Activated naive CD4-positive, alpha-beta T cell treated with Interleukin-2 at 50 U/mL for 16 hours (primary cell): ENCODE results near the gene BOLA1.

Experiments used
- DNase-seq: peaks from one replicate; pipeline ENCODE4 v3.0.0-alpha.2; 2020

The BOLA1 gene

GRCh38 chr1:149887456-149888246 lies 11.7 kb upstream of the BOLA1 start:
- DNase-seq = peak; percentile 71

DNA sequence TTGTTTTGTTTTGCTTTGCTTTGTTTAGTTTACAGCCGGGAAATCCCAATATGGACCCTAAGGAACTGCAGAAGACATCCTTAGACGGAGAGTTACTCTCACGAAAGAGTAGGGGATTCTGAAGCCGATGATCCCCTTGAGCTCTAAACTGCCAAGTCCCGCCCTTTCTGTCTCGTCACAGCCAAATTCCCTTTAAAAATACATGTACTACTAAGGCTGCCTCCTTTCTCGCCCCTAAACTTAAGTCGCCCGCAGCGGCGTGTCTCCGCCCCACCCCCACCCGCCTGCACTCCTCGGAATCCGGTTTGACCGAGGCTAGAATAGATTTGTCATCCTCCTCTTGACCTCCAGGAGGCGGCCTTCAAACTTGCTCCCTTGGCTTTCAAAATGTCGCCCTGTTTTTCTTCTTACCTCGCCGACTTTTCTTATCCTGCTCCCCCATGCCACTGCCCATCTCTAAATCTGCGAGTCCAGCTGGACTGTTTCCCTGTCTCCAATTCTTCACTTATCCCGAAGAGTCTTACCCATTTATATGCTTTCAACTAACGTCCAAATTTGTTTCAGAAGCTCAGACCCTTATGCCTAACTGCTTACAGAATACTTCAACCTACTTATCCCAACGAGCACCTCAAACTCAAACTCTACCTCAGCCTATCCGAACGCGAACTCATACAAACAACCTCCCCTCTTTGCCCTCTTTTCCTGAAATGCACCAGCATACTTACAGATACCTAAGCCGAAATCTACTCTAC lies 10.9 kb upstream of the BOLA1 start:
- DNase-seq = peak; percentile 77

- DNase-seq = no peak
Observed at GRCh38 chr1:149888999-149889289, 10.4 kb upstream of the BOLA1 start.

- DNase-seq = no peak
Observed at GRCh38 chr1:149896575-149896974, 2.8 kb upstream of the BOLA1 start.

DNA sequence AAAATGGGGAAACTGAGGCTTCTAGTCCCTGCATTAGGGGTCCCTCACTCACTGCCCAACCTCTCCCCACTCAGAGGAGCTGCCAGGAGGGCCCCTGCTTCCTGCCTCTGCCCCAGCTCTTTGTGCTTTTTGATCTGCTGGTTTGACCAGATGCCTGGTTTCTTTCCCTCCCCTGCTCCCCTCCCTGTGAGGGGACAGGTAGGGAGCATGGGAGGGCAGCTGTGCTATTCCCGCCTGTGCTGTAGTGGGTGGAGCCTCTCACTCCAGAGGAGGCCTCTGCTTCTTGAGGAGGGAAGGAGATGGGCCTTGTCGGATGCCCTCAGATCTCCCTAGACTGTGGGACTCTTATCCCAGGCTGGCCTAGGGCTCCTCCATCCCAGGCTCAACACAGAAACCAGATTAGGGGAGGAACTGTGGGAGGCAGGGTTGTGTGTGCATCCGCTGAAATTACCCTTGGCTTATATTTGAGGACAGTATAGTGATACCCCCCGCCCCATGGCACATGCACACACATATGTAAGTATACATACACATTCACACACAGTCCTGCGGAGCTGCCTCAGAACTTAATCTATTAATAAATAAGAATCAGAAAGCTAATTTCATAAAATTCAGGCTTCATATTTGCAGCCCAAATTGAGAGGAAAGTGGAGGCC lies 4.6 kb downstream of the BOLA1 start:
- no peak for DNase-seq

DNA sequence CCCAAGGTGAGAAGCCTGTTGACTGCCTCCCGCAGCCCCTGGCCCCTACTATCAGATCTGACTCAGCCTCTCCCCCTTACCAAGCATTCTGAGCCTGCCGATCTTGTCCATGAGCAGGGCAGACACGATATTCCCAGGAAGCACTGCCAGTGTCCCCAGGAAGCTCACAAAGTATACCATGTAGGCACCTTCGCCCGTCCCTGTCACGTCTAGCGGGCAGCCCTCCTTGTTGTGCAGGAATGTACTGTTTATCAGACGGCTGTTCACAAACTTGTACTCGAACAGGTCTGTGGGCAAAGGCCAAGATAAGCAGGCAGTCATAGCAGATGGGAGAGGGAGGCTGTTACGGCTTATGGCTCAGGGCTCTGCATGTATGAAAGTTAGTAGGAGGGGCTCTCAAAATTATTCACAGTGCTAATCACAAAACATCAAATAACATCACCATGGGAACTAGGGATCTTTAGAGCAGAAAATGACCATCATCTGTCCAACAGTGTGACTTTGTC lies 7.3 kb downstream of the BOLA1 start:
- DNase-seq = no peak

GRCh38 chr1:149914545-149914944 lies 15.2 kb downstream of the BOLA1 start:
- DNase-seq = no peak

DNA sequence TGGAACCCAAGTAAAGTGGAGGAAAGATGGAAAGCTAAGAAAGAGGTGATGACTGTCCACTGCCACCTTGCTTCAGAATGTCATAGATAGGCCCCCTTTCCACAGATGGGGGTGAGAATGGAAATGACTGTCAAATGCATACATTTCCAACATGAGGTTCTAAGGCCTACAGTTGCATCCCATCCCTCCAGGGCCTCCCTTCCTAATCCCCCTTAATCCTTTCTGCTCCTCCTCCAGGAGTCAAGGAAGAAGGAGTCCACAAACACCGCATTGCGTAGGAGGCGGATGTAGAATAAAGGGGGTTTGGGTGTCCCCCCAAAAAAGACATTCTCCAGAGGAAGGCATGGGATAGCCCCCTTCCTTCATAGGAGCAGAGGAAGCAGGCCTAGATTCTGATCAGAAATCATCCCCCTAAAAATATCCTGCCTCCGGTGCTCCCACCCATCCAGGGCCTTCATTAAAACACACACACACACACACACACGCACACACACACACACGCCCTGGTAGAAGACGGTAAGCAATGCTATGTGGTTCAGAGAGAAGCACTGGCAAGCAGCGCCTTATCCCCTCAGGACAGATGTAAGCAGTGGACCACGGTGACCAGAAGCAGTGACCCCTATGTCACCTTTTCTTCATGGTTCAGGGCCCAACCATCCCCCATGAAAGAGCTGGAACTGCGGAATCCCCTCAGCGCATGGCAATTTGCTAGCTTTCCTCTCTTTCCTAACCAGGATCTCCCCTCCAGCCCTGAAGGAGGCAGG lies 16.2 kb downstream of the BOLA1 start:
- no peak for DNase-seq

- no peak for DNase-seq
Observed at GRCh38 chr1:149916193-149916897, 17.0 kb downstream of the BOLA1 start.

- no peak for DNase-seq
Observed at GRCh38 chr1:149916898-149917252, 17.5 kb downstream of the BOLA1 start.

DNA sequence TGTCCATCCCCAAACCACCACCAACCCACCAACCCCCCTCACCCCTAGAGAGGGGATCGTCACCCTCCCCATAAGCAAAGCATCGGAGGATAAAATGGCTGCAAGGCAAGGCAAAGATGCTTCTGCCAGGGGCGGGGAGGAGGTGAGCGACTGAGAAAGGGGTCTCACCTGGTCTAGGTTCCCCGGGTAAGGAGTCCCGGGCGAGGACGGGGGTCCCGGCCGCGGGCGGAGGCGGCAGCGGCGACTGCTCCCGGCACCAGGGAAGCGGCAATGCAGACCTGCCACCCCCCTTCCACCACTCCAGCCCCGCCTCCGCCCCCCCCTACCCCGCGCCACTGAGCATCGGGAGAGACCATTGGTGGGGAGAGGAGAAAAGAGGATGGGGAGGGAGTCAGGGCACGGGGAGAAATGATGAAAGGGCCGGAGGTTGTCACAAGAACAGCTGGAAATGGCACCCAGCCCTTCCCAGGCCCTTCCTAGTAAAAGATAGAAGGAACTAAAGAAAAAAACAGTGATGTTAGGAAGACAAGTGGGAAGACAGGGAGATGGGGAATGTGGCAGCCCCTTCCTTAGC lies 18.3 kb downstream of the BOLA1 start, which contains the start of gene SV2A:
TSS of gene SV2A (minus strand) at position 274 of the 574 bp plus-strand sequence. CDS start 4,004 bp downstream, outside the sequence.
- peak; percentile 43 for DNase-seq

DNA sequence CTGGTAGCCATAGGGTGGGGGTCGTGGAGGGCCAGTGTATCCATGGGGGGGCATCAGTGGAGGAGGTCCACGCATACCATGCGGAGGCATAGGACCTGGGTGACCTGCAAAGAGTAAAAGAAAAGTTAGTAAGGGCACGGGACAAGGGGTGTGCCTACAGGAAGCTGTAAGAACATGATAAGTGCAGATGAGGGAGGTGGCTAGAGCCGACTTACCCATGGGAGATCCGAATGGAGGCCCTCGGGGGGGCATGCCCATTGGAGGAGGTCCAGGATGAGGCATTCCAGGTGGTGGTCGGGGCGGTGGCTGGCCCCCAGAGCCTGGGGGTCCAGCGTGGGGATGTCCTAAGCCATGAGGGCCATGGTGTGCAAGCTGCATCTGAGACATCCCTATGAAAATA lies 24.3 kb downstream of the BOLA1 start:
- no peak for DNase-seq

- DNase-seq = no peak
Observed at GRCh38 chr1:149925345-149925744, 26.0 kb downstream of the BOLA1 start.

- DNase-seq = no peak
Observed at GRCh38 chr1:149925751-149926150, 26.4 kb downstream of the BOLA1 start.

- no peak for DNase-seq
Observed at GRCh38 chr1:149926296-149926695, 26.9 kb downstream of the BOLA1 start.

DNA sequence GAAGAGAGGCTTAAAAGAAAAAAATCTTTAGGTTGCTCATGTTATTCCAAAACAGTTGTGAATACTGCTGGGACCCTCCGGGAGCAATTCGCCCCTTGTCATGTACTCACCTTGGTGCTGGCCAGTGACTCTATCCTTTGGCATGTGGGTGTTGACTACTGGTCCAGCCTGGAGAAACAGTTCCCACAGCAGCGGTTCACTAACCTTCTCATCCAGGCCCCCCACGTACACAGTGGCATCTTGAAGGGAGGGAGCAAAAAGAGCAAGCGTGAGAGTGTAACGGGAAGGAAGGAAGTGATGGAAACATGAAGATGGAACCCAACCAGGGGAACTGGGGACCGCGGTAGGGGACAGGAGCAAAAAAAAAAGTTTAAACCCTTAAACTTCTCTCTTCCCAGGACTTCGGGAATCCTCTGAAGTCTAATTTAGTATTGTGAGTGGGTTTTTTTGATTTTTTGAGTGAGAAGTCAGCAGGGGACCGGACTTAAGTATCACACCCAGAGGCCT lies 27.7 kb downstream of the BOLA1 start:
- DNase-seq = no peak

DNA sequence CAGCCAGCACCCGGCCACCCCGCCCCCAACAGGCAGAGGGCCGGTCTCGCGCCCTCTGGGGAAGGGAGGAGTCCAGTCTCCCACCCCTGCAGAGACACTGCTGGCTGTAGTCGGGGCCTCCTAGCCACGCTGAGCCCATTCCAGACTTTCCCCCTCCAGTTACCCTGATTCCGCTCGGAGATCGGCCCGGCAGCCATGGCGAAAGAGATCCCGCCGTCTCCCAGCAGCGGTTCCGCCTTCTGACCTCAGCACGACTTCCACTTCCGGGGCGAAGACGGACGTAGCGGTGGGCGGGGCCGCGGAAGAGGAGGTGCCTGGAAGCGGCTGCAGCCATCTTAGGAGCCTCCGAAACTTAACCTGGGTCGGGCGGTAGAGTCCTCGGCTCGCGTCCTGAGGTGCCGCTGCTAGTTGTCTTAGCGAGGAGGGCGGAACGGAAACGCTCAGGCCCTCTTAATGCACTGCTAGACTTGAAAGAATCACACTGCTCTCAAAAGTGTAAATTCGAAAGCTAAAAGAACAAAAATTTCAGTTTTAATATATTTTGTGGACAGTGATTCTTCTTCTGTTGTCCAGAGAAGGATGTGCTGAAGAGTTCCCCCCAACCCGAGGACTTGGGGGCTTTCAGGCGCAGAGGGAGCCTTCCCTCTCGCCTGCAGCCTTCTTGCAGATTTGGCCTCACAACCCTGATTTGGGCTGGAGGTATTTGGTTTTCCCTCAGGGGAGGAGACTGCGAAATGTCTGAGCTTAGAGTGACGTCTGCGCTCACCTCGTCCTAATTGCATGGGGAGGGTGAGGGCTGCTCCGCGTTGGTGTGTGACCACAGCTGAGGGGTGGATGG lies 28.4 kb downstream of the BOLA1 start, which contains the start of gene SF3B4:
TSS of gene SF3B4 (minus strand) at position 241 of the 838 bp plus-strand sequence. CDS start at position 197, 44 bp downstream.
- peak; percentile 97 for DNase-seq

- DNase-seq = no peak
Observed at GRCh38 chr1:149928401-149928724, 29.0 kb downstream of the BOLA1 start.

- DNase-seq = no peak
Observed at GRCh38 chr1:149929856-149930255, 30.5 kb downstream of the BOLA1 start.

GRCh38 chr1:149931212-149931790 lies 31.9 kb downstream of the BOLA1 start:
- DNase-seq = no peak
